NCI-H2107 treated with DMSO at 0.1 percent for 48 hours (cell line): ENCODE measurements around the gene RIN1.
"Not testable (repeated sequence)": the region's sequence is repeated elsewhere in the genome, so short reads cannot be mapped to it uniquely, and the experiment has no call there.

Source experiments
- DNase-seq: peaks from one replicate; lab custom pipeline; 2025; ENCODE audit not compliant: unreplicated experiment; lab: John Stamatoyannopoulos, UW

The RIN1 gene

GRCh38 chr11:66360406-66361073 lies 24.3 kb upstream of the RIN1 start:
- no peak for DNase-seq

GRCh38 chr11:66359662-66360087 lies 23.4 kb upstream of the RIN1 start:
- no peak for DNase-seq

DNA sequence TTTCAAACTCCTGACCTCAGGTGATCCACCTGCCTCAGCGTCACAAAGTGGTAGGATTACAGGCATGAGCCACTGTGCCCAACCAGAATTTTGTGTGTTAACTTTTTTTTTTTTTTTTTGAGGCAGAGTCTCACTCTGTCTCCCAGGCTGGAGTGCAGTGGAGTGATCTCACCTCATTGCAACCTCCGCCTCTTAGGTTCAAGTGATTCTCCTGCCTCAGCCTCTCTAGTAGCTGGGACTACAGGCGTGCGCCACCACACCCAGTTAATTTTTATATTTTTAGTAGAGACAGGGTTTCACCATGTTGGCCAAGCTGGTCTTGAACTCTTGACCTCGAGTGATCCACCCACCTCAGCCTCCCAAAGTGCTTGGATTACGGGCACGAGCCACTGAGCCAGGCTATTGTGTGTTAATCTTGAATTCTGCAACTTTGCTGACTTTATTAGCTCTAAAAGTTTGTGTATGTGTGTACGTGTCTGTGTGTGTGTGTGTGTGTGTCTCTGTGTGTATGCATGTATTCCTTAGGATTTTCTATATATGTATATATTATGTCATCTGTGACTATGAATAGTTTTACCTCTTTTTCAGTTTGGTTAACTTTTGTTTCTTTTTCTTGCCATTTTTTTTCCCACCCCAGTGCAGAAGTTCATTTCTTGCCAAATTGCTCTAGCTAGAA lies 14.5 kb upstream of the RIN1 start:
- not testable (repeated sequence) for DNase-seq

DNA sequence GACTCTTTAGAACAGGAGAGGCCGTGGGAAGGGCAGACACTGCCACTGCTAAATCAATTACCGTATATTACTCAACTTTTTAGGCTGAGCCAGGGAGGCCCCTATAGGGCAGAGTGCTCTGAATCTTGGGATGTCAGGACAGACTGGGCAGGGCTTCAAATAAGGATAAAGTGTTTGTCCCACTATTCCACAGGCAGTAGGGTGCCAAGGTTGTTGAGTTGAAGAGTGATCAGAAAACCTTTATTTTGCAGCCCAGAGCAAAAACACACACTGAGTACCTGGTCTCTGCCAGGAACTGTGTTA lies 12.8 kb upstream of the RIN1 start:
- no peak for DNase-seq

DNA sequence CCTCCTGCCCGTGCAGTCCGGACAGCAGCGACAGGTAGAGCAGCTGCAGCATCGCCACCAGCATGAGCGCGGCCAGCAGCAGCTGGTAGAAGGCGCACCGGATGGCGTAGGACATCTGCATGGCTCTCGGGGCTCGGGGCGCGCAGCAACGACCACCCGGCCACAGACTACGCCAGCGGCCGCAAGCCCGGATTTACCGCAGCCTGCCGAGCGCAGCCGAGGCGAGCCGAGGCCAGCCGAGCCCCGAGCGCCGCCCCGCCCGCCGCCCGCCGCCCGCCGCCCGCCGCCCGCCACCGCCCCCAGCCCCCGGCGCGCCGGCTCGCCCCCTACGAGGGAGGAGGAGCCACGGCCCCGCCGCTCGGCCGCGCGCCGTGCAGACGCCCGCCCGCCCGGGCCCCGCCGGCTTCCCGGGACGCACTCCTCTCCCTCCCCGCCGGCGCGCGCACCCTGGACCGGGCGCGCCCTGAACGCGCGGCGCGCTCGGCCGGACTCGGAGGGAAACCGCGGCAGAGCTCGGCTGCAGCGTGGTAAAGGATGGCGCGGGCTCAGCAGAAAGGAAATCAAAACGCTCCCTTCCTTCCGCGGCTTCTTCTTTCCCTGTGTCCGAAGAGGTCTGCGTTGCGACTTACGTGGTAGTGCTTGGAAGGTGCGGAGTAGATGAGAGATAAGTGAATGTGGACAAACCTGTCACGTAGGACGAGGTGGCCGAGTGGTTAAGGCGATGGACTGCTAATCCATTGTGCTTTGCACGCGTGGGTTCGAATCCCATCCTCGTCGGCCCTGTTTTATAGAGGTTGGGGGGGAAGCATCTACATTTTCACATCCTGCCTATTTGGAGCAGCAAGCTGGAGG lies 11.4 kb upstream of the RIN1 start, which contains the start of gene B4GAT1:
Gene B4GAT1 (minus strand): TSS at position 205 of the 852 bp plus-strand sequence. CDS start 84 bp downstream, at position 121.
- DNase-seq: peak; percentile 67

DNA sequence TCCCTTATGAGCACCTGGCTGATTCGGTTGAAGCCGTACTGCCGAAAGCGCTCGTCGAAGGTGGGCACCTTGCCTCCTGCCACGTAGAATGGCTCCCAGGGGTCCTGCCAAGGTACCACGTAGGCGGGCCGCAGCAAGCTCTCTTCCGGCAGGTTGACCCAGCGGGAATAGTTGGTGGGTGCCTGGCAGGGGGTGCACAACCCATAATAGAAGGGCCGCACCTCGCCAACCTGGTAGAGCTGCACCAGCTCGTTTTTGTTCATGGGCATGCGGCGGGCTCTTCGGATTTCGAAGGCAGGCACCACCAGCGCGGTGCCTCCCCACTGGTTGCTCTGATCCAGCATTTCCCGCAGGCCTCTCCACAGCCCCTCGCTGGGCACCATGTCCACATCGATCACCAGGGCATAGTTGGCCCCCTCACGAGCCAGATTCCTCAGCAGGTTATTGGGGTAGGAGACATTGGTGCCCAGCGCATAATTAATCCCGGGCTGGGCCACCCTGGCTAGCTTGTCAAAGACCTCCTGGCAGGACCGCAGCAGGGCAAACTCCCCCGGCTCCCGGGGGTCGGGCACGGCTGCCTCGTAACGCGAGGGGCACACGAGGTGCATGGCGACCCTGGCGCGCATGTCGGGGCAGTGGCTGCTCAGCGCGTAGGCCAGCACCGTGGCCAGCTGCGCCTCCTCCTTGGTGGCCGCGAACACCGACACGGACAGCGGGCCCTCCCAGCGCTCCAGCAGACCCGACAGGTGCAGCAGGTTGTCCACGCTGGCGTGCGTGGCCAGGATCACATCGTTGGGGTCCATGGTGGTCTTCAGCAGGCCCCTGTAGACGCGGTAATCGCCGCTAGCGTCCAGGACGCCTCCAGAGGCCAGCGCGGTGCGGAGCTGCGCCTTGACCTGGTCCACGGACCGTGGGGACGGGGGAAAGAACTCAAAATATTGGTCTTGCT lies 10.5 kb upstream of the RIN1 start:
- DNase-seq: no peak

GRCh38 chr11:66345316-66345649 lies 9.0 kb upstream of the RIN1 start:
- DNase-seq: no peak

DNA sequence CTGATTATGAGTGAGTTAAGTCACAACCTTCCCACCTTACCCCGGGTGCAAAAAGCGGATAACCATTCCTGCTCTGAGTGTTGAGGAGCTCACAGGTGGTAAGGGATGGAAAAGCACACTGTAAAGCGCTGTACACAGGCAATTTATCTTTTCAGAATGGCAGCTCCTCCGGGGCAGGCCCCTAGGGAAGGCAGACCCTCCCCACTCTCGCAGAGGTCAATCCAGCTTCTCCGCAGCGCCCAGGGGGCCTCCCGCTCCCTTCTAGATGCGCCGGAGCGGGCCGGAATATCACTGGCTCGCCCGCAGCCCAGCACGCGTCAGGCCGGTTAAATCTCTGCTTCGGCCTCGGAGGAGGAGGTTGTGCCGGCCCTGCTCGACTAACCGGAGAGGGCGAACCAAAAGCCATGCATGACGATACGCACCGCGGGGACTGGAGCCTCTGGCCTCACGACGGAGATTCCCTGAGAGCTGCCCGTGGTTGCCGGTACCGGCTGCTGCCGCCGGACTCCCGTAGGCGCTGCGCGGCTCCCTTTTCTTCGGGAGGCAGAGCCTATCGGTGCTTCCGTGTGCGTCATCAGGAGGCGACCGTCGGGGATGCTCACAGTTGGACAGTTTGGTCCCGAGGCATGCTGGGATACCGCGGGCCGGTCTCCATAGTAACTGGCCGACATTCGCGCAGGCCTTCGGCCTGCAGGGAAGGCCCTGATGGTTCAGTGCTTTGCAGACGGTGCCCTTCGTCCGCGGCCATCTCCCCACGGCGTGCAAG lies 8.5 kb upstream of the RIN1 start, which contains the start of gene BRMS1:
Gene BRMS1 (minus strand): TSS at position 555 of the 766 bp plus-strand sequence. CDS start 2,870 bp downstream, outside the sequence.
- DNase-seq: peak; percentile 85

DNA sequence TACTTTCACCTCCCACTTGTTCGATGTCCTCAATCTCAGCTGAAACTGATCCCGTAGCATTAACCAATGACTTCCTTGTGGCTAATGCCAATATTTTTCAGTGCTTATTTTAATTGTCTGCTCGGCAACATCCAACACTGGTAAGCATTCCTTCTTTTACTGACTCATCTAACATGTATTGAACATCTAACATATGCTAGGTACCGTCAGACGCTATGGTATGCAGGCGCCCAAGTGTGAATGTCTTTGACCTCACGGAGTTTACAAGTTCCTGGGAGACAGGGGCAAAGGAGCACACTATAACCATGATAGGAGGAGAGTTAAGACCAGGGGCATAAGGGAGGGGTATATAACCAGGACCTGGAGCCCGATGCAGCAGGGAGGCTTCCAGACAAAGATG lies 6.9 kb upstream of the RIN1 start:
- DNase-seq: no peak

- no peak for DNase-seq
Observed at GRCh38 chr11:66341502-66342126, 5.4 kb upstream of the RIN1 start.

DNA sequence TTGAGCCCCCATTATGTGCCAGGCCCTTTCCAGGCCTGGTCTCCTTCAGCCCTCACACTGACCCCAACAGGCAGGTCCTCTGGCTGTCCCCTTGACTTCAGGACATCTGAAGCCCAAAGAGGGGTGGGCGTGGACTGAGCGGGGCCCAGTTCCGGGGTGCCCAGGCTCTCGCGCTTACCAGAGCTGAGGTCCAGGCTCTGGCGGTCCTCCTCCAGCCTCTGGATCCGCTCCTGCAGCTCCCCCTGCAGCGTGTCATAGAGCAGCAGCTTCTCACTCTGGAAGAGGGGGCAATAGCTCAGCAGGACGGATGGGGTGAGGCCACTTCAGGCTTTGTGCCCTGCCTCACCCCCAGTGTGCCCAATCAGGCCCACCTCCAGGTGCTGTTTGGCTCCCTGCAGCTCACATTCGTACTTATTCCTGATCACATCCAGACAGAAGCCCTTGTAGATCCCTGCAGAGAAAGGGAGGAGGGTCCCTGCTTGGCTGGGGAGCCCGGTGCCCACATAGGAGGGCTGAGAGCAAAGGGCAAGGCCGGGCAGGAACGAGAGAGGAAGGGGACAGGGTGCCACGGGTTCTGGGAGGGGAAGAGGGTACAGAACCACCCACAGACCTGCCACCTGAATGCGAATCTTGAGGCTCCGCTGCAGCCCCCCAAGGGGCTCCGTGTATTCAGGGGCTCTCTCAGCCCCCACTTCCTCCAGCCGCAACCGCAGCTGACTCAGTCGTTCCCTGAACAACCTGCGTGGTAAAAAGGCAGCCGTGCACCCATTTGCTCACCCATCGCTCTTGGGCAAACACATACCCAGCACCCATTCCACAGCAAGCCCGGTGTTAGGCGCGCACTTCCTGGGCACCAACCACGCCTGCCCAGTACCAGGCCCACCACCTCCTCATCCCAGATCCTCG lies 4.6 kb upstream of the RIN1 start:
- DNase-seq: no peak

- no peak for DNase-seq
Observed at GRCh38 chr11:66339686-66340483, 3.7 kb upstream of the RIN1 start.

DNA sequence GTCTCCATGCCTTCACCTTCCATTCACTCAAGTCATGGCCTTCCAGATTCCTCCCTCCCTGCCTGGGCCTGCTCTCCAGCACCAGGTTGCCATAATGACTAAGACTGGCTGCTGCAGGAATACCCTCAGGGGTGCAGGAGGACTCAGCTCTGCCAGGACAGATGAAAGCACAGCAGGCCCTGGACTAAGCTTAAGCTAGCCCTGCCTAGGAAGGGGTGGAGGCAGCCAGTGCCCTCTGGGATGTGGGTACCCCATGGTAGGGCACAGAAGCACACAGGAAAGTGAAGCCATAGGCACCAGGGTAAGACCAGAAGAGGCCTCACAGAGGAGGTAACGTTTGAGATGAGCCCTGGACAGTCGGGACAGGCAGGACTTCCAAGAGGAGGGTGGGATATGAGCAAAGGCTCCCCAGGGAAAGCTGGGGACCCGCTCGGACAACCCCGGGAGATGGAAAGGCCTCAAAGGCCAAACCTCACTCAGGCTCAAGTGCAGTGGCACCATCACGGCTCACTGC lies 3.0 kb upstream of the RIN1 start:
- no peak for DNase-seq

- DNase-seq: no peak
Observed at GRCh38 chr11:66338276-66339161, 2.3 kb upstream of the RIN1 start.

GRCh38 chr11:66337103-66337899 lies 1.1 kb upstream of the RIN1 start:
- DNase-seq: no peak
